ENCODE results near the gene COX4I2. TPM values are rescaled to one million over a fixed set of nuclear protein-coding genes. Genes with fewer than 3 reads are reported as not detected.

COX4I2 gene
- total RNA-seq, 4 donors from 2014 or later, result 2.5 TPM; not detected in 3

DNA sequence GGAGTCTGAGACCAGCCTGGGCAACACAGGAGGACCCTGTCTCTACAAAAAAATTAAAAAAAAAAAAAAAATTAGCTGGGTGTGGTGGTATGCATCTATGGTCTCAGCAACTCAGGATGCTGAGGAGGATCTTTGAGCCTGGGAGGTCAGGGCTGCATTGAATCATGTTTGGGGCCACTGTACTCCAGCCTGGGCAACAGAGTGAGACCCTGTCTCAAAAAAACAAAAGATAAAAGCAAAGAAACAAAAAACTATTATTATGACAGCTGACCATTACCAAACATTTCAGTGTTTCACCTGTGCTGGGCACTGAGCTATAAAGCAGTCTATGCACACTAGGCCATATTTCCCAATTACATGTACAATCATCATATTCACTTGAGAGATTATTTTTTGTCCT is 35.7 kb downstream of the COX4I2 start:
- Histone ChIP-seq H3K4me1 (peaks cover 0 to 68% (median 8%) of the 10 kb centered on the region in 4 donors), H3K27ac (peak overlapping the region in 1 of 4 donors; percentile 76), H3K27me3 (no peaks in the 10 kb centered on the region), H3K4me3 (no peak overlapping the region), H3K9me3 (no peaks in the 10 kb centered on the region), H3K36me3 (peaks cover 0 to 10% (median 0%) of the 10 kb centered on the region in 3 donors)
- TF ChIP-seq POLR2A (IDR thresholded peaks at IDR 0.05), result no peak
- TF ChIP-seq, protein P1, sequence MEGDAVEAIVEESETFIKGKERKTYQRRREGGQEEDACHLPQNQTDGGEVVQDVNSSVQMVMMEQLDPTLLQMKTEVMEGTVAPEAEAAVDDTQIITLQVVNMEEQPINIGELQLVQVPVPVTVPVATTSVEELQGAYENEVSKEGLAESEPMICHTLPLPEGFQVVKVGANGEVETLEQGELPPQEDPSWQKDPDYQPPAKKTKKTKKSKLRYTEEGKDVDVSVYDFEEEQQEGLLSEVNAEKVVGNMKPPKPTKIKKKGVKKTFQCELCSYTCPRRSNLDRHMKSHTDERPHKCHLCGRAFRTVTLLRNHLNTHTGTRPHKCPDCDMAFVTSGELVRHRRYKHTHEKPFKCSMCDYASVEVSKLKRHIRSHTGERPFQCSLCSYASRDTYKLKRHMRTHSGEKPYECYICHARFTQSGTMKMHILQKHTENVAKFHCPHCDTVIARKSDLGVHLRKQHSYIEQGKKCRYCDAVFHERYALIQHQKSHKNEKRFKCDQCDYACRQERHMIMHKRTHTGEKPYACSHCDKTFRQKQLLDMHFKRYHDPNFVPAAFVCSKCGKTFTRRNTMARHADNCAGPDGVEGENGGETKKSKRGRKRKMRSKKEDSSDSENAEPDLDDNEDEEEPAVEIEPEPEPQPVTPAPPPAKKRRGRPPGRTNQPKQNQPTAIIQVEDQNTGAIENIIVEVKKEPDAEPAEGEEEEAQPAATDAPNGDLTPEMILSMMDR (IDR thresholded peaks at IDR 0.05), result no peak
- DNase-seq, result no peak

DNA sequence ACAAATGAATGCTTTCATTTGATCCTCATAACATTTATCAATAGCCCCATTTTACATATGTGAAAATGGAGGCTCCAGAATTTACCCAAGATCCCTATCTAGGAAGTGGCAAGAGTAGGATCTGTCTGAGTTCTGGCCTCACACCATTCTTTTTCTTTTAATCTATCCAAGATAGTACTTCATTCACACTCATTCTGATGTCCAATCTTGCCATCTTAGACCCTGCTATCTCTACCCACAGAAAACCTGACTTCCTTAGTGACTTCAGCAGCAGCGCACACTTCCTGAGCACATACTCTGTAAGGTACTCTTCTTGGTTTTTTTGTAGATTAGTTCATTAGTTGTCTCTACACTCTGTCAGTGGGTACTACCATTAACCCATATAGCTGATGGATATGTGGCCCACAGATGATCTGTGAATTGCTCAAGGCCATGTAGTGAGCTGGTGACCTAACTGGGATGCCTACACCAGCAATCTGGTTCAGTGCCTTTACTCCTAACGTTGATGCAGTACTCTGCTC is 36.3 kb downstream of the COX4I2 start:
- H3K9me3 ChIP-seq, result no peaks in the 10 kb centered on the region
- no peaks in the 10 kb centered on the region for H3K27me3 ChIP-seq
- peaks cover 0 to 70% (median 8%) of the 10 kb centered on the region in 4 donors for H3K4me1 ChIP-seq
- H3K27ac ChIP-seq, result peak overlapping the region; percentile 52 to 76 (median 65)
- DNase-seq, result no peak
- no peak for TF ChIP-seq POLR2A (IDR thresholded peaks at IDR 0.05)
- TF ChIP-seq, protein P1 (IDR thresholded peaks at IDR 0.05), result no peak
- H3K36me3 ChIP-seq, result peaks cover 0 to 16% (median 0%) of the 10 kb centered on the region in 3 donors
- H3K4me3 ChIP-seq, result no peak overlapping the region

DNA sequence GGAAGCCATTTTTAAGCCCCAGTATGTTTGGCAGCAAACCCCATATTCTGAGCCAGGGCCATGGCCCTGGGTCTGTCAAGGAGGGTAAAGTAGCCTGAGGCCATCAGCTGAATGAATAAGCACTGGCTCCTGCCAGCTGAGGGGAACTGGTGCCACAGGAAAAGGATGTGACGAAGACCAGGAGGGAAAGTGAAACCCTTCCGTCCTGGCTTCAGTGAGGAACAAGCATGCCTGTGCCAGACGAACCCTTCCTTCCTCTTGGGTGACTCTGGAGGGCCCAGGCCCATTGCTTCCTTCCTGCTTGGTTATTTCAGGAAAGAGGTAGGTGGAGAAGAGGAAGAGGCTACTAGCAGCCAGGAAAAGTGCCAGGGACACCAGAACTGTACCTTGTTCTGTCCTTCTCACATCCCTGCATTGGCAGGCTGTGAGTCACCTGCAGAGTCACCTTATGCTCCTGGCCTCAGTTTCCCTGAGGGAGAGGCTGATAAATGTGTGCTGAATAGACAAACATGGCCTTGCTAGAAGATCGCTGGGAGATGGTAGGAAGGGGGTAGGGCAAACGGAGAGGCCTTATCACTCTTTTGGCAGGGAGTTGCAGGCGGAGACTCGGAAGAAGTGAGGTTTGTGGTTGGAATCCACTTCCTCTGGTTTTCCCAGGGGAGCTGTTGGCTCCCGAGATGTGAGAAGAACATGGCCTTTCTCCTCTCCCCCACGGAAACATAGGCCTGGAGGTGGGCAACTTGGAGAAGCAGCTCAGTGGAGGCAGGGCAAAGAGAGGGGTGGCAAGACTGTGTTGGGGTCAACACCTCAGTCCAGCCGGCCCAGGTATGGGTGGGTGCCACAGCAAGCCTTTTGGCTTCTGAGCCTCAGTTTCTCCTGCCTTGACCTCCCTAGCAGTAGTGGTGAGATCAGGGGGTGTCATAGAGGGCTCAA is 37.4 kb downstream of the COX4I2 start:
- no peak for TF ChIP-seq POLR2A (IDR thresholded peaks at IDR 0.05)
- TF ChIP-seq, protein P1 (IDR thresholded peaks at IDR 0.05), result no peak
- H3K4me3 ChIP-seq, result peak overlapping the region; percentile 14 to 39 (median 29)
- H3K9me3 ChIP-seq, result no peaks in the 10 kb centered on the region
- H3K36me3 ChIP-seq, result peaks cover 0 to 23% (median 0%) of the 10 kb centered on the region in 3 donors
- peak overlapping the region; percentile 52 to 86 (median 70) for H3K27ac ChIP-seq
- DNase-seq, result peak in 2 of 3 donors; percentile 74 to 86
- H3K27me3 ChIP-seq, result no peaks in the 10 kb centered on the region
- H3K4me1 ChIP-seq, result peaks cover 0 to 68% (median 8%) of the 10 kb centered on the region in 4 donors

DNA sequence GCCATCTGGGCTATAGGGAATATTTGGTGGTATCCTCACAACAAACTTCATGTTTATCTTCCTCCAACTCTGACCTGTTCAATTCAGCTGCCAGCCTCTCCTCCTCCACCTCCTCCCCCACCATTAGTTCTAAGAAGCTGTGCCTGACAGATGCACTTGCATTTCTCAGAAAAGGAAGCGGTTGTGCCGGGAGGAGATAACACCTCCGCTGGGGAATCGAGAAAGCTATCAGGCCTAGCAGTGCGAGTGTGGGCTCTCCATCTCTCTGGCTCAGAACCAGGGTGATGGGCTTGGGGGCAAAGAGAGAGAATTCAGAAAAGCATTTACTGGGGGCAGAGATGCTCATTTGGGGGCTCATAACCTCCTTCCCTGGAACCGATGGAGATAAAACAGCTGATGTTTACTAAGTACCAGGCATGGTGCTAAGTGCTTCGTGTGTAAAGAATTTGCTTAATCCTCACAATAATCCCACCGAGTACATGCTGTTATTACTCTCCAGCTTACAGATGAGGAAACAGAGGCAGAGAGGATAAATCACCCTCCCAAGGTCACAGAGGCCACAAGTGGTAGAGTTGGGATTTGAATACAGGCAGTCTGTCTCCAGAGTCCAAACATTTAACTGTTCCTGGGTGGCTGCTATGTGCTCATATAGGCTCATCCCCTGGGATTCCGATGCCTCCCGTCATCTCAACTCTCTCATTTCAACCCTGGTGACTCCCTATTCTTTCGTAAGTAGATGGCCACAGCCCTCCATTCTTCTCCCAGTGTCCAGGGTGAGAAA is 38.3 kb downstream of the COX4I2 start:
- TF ChIP-seq, protein P1 (IDR thresholded peaks at IDR 0.05), result no peak
- TF ChIP-seq POLR2A (IDR thresholded peaks at IDR 0.05), result no peak
- DNase-seq, result peak in 2 of 3 donors; percentile 47 to 68
- Histone ChIP-seq H3K9me3 (no peaks in the 10 kb centered on the region), H3K27ac (peak overlapping the region; percentile 52 to 86 (median 70)), H3K36me3 (peaks cover 0 to 24% (median 0%) of the 10 kb centered on the region in 3 donors), H3K27me3 (no peaks in the 10 kb centered on the region), H3K4me3 (peak overlapping the region; percentile 14 to 39 (median 29)), H3K4me1 (peaks cover 0 to 60% (median 8%) of the 10 kb centered on the region in 4 donors)

DNA sequence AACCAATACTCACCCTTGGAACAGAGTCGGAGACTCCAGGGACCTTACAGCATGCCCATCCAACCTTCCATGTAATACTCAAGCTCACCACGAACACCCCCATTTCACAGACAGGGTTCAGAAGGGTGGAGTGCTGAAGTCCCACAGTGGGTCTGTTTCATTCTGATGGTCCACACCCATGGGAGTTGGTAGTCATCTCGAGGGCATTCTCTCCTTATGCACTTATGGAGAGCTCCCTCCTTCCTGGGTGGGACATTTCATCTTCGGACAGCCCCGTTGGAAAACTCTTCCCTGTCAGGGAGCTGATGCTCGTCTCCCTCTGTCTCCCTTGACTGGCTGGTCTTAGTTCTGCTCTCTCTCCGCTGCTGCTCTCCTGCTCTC is 38.9 kb downstream of the COX4I2 start:
- Histone ChIP-seq H3K36me3 (peaks cover 0 to 30% (median 0%) of the 10 kb centered on the region in 3 donors), H3K27me3 (no peaks in the 10 kb centered on the region), H3K9me3 (no peaks in the 10 kb centered on the region), H3K27ac (peak overlapping the region in 3 of 4 donors; percentile 63 to 86 (median 76)), H3K4me3 (no peak overlapping the region), H3K4me1 (peaks cover 0 to 54% (median 8%) of the 10 kb centered on the region in 4 donors)
- no peak for DNase-seq
- no peak for TF ChIP-seq POLR2A (IDR thresholded peaks at IDR 0.05)
- TF ChIP-seq, protein P1 (IDR thresholded peaks at IDR 0.05), result no peak

Data from Peyer's patch (tissue), 4 donors.